Neural cell (in vitro differentiated cells): Measurements from ENCODE around the gene COPS2. TPM values are rescaled to one million over a fixed set of nuclear protein-coding genes. Genes with fewer than 3 reads are reported as not detected.

Source experiments
- H2AFZ ChIP-seq: fragments of 200-600, 300-800 bp; sonication (generic), shearing (Covaris generic); 2 replicates; pipeline ENCODE4 v1.6.0; 2014; ENCODE audit warnings: low read depth, mild to moderate bottlenecking, antibody characterized with exemption, low read length, moderate library complexity
- H3F3A ChIP-seq: fragments of 200-600 bp; shearing (Covaris generic); 2 replicates; pipeline ENCODE4 v1.6.1; 2016; ENCODE audit warnings: mild to moderate bottlenecking, moderate library complexity, mixed read lengths, antibody characterized with exemption, low read length; ENCODE audit not compliant: insufficient read depth, poor library complexity, severe bottlenecking
- H3K27ac ChIP-seq: fragments of 200-600, 300-800 bp; sonication (generic), shearing (Covaris generic); 2 replicates; pipeline ENCODE4 v1.5.1; 2014; ENCODE audit warnings: mild to moderate bottlenecking, low read length, moderate library complexity
- H3K27me3 ChIP-seq: fragments of 300-800, 200-600 bp; sonication (generic), shearing (Covaris generic); 2 replicates; pipeline ENCODE4 v1.6.0; 2014; ENCODE audit warnings: mild to moderate bottlenecking, low read depth, low read length, moderate library complexity; ENCODE audit not compliant: insufficient read depth
- H3K36me3 ChIP-seq: fragments of 300-800, 200-600 bp; sonication (generic), shearing (Covaris generic); 2 replicates; pipeline ENCODE4 v1.5.1; 2014; ENCODE audit warnings: mild to moderate bottlenecking, antibody characterized with exemption, low read length, moderate library complexity; ENCODE audit not compliant: insufficient read depth
- H3K4me2 ChIP-seq: fragments of 300-800, 200-600 bp; sonication (generic), shearing (Covaris generic); 2 replicates; pipeline ENCODE4 v1.6.0; 2014; ENCODE audit warnings: mild to moderate bottlenecking, low read length
- H3K4me3 ChIP-seq: fragments of 300-800, 200-600 bp; sonication (generic), shearing (Covaris generic); 2 replicates; pipeline ENCODE4 v1.5.1; 2014; ENCODE audit warnings: mild to moderate bottlenecking, low read length, moderate library complexity
- H3K79me2 ChIP-seq: fragments of 200-600 bp; shearing (Covaris generic); replicated peaks from 2 replicates; pipeline ENCODE4 v1.6.0; 2014; ENCODE audit warnings: mild to moderate bottlenecking, low read length, moderate library complexity; ENCODE audit not compliant: insufficient read depth
- H3K9ac ChIP-seq: fragments of 300-800, 200-600 bp; sonication (generic), shearing (Covaris generic); 2 replicates; pipeline ENCODE4 v1.6.1; 2016; ENCODE audit warnings: mild to moderate bottlenecking, low read length, mixed read lengths
- H3K9me2 ChIP-seq: fragments of 200-600 bp; shearing (Covaris generic); 2 replicates; pipeline ENCODE4 v1.6.1; 2016; ENCODE audit warnings: mild to moderate bottlenecking, low read length, mixed read lengths; ENCODE audit not compliant: insufficient read depth
- H3K9me3 ChIP-seq: fragments of 200-600, 300-800 bp; sonication (generic), shearing (Covaris generic); 2 replicates; pipeline ENCODE4 v1.6.1; 2016; ENCODE audit warnings: mild to moderate bottlenecking, mixed run types, low read length, moderate library complexity, mixed read lengths
- H4K20me1 ChIP-seq: fragments of 200-600 bp; shearing (Covaris generic); 2 replicates; pipeline ENCODE4 v1.6.1; 2016; ENCODE audit warnings: mild to moderate bottlenecking, mixed run types; ENCODE audit not compliant: insufficient read depth
- CTCF ChIP-seq: fragments of 450-650 bp; IDR thresholded peaks from 2 replicates; pipeline ENCODE4 v1.5.1; 2014; ENCODE audit warnings: antibody characterized with exemption, mild to moderate bottlenecking, moderate library complexity; ENCODE audit not compliant: poor library complexity, severe bottlenecking
- EP300 ChIP-seq: fragments of 450-650 bp; conservative IDR thresholded peaks from 2 replicates; pipeline ENCODE4 v1.6.1; 2014; ENCODE audit warnings: antibody characterized with exemption, mild to moderate bottlenecking, moderate library complexity; ENCODE audit not compliant: poor library complexity, severe bottlenecking
- EZH2 ChIP-seq: fragments of 200-600, 300-800 bp; shearing (Covaris generic), sonication (generic); IDR thresholded peaks from 2 replicates; pipeline ENCODE4 v1.6.1; 2014; ENCODE audit warnings: antibody characterized with exemption, low read length, borderline replicate concordance, mild to moderate bottlenecking; ENCODE audit not compliant: insufficient read depth, poor library complexity, severe bottlenecking
- MXI1 ChIP-seq: fragments of 450-650 bp; conservative IDR thresholded peaks from 2 replicates; pipeline ENCODE4 v1.6.1; 2014; ENCODE audit warnings: antibody characterized with exemption, mild to moderate bottlenecking; ENCODE audit not compliant: poor library complexity, severe bottlenecking
- POLR2AphosphoS5 ChIP-seq: IDR thresholded peaks from 2 replicates; pipeline ENCODE4 v1.6.1; 2012
- RAD21 ChIP-seq: fragments of 450-650 bp; conservative IDR thresholded peaks from 2 replicates; pipeline ENCODE4 v1.6.1; 2014; ENCODE audit warnings: antibody characterized with exemption, mild to moderate bottlenecking, moderate library complexity
- REST ChIP-seq: IDR thresholded peaks from 2 replicates; pipeline ENCODE4 v1.6.1; 2012; ENCODE audit warnings: borderline replicate concordance
- SMC3 ChIP-seq: fragments of 450-650 bp; conservative IDR thresholded peaks from 2 replicates; pipeline ENCODE4 v1.6.1; 2014; ENCODE audit warnings: antibody characterized with exemption, mild to moderate bottlenecking, moderate library complexity; ENCODE audit not compliant: poor library complexity
- TAF1 ChIP-seq: IDR thresholded peaks from 2 replicates; pipeline ENCODE4 v1.6.1; 2012; ENCODE audit warnings: low read depth
- polyA plus RNA-seq: library from polyadenylated mRNA; depleted of rRNA; stranded (reverse); fragments of >200 nt; gene quantifications from 2 replicates; pipeline ENCODE4 v1.2.3, GENCODE V29; 2014

COPS2 gene
- polyA plus RNA-seq, 1 donor from 2014 or later: 88.8 TPM

- TF ChIP-seq CTCF: no peak
- TF ChIP-seq EP300: no peak
- no peak for TF ChIP-seq TAF1
- no peaks in the 10 kb centered on the region for H4K20me1 ChIP-seq
- no peak overlapping the region for H3K4me3 ChIP-seq
- no peak overlapping the region for H3K9ac ChIP-seq
- no peaks in the 10 kb centered on the region for H3K9me3 ChIP-seq
- no peaks in the 10 kb centered on the region for H3F3A ChIP-seq
- H3K27ac ChIP-seq: no peak overlapping the region
- H3K9me2 ChIP-seq: no peaks in the 10 kb centered on the region
- H3K36me3 ChIP-seq: no peaks in the 10 kb centered on the region
- H2AFZ ChIP-seq: no peak overlapping the region
- H3K79me2 ChIP-seq: no peaks in the 10 kb centered on the region
- H3K4me2 ChIP-seq: no peak overlapping the region
- no peaks in the 10 kb centered on the region for H3K27me3 ChIP-seq
Observed at GRCh38 chr15:49191892-49192291, 36.5 kb upstream of the COPS2 start.

- no peak overlapping the region for H3K9ac ChIP-seq
- no peaks in the 10 kb centered on the region for H4K20me1 ChIP-seq
- no peak overlapping the region for H3K4me2 ChIP-seq
- H3K36me3 ChIP-seq: no peaks in the 10 kb centered on the region
- H3K27me3 ChIP-seq: no peaks in the 10 kb centered on the region
- no peak overlapping the region for H3K27ac ChIP-seq
- no peaks in the 10 kb centered on the region for H3K9me3 ChIP-seq
- H3F3A ChIP-seq: no peaks in the 10 kb centered on the region
- TF ChIP-seq RAD21 (no peak), SMC3 (no peak), POLR2AphosphoS5 (no peak), TAF1 (no peak), MXI1 (no peak), EP300 (no peak), CTCF (no peak), EZH2 (no peak), REST (no peak)
- no peaks in the 10 kb centered on the region for H3K9me2 ChIP-seq
- no peaks in the 10 kb centered on the region for H3K79me2 ChIP-seq
- H2AFZ ChIP-seq: no peak overlapping the region
- no peak overlapping the region for H3K4me3 ChIP-seq
Observed at GRCh38 chr15:49190586-49190985, 35.2 kb upstream of the COPS2 start.
